Activated CD4-positive, alpha-beta T cell treated with anti-CD3 and anti-CD28 coated beads, Interleukin-2, Interleukin-4, amounts not matched to agents 100 ng/mL and 50 ng/mL, durations not matched to agents 16 hours and 8 hours (primary cell): ENCODE results near the gene DIDO1.
A peak's percentile ranks its signal among the peaks of the same experiment; 100 is the strongest.

Experiments
- DNase-seq: peaks from one replicate; pipeline ENCODE4 v3.0.0-alpha.2; 2020; ENCODE audit warnings: low spot score

DIDO1 gene

GRCh38 chr20:62878244-62879038 lies 47.9 kb downstream of the DIDO1 start:
- DNase-seq = no peak

GRCh38 chr20:62876902-62877816 lies 49.1 kb downstream of the DIDO1 start:
- DNase-seq = no peak

- no peak for DNase-seq
Observed at GRCh38 chr20:62876501-62876901, 49.8 kb downstream of the DIDO1 start.

GRCh38 chr20:62875419-62876361 lies 50.6 kb downstream of the DIDO1 start:
- no peak for DNase-seq

- DNase-seq = no peak
Observed at GRCh38 chr20:62874964-62875344, 51.4 kb downstream of the DIDO1 start.

- peak; percentile 22 for DNase-seq
Observed at GRCh38 chr20:62873681-62874031, 52.6 kb downstream of the DIDO1 start.

- DNase-seq = no peak
Observed at GRCh38 chr20:62873280-62873679, 53.0 kb downstream of the DIDO1 start.

- no peak for DNase-seq
Observed at GRCh38 chr20:62872862-62873261, 53.4 kb downstream of the DIDO1 start.

GRCh38 chr20:62872184-62872847 lies 54.0 kb downstream of the DIDO1 start:
- no peak for DNase-seq

GRCh38 chr20:62864207-62864606 lies 62.1 kb downstream of the DIDO1 start:
- DNase-seq = no peak

- DNase-seq = peak; percentile 94
Observed at GRCh38 chr20:62861726-62862336, 64.5 kb downstream of the DIDO1 start, which contains the start of gene TCFL5. Gene TCFL5, minus strand, starts transcription at chr20:62861822. Its CDS starts 152 bp downstream, at chr20:62861670.

- DNase-seq = no peak
Observed at GRCh38 chr20:62860924-62861691, 65.2 kb downstream of the DIDO1 start.

- no peak for DNase-seq
Observed at GRCh38 chr20:62860391-62860923, 65.8 kb downstream of the DIDO1 start.

- DNase-seq = no peak
Observed at GRCh38 chr20:62859721-62860120, 66.6 kb downstream of the DIDO1 start.

- DNase-seq = no peak
Observed at GRCh38 chr20:62858058-62858830, 68.1 kb downstream of the DIDO1 start.

GRCh38 chr20:62856931-62857619 lies 69.2 kb downstream of the DIDO1 start:
- DNase-seq = no peak

- no peak for DNase-seq
Observed at GRCh38 chr20:62855120-62855519, 71.2 kb downstream of the DIDO1 start.

- DNase-seq = no peak
Observed at GRCh38 chr20:62854121-62854520, 72.2 kb downstream of the DIDO1 start.
